ENCODE measurements around the gene STYXL2. TPM values are rescaled to one million over a fixed set of nuclear protein-coding genes. Genes with fewer than 3 reads are reported as not detected.
A peak's percentile ranks its signal among the peaks of the same experiment; 100 is the strongest.

The STYXL2 gene
- total RNA-seq, 2 experiments from 2014 or later = not detected

DNA sequence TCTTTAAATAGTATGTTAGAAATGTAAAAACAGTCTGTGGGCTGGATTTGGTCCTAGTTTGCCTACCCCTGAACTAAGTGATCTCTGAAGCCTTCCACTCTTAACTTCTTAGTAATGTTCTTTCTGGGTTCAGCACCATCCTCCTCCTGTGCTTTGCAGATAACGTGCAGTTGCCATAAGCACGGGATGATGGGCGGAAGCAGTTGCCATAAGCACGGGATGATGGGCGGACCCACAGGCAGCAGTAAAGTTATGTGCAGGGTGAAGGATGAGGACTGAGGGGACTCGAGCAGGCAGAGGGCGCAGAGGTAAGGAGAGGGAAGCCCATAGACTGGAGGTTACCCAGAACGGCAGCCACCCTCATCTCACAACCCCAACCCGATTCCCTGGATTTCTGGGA, 29.3 kb upstream of the STYXL2 start:
- POLR2A ChIA-PET = interaction anchor here (1.4 kb wide), 1 partner anchor 156 kb away, joined by 3 read pairs; the partner anchor contains the start of gene POU2F1
- Mint-ChIP-seq H3K4me1 (peaks cover 2% of the 10 kb centered on the region), H3K4me3 (no peak overlapping the region), H3K27ac (no peak overlapping the region), H3K27me3 (peaks cover 4% of the 10 kb centered on the region), H3K36me3 (ENCODE audit: low read depth) (no peaks in the 10 kb centered on the region), H3K9me3 (no peaks in the 10 kb centered on the region)
- CTCF ChIA-PET = interaction anchor here (1.2 to 17.9 kb wide), 2 partner anchors 57 to 155 kb away, joined by 3 to 722 read pairs; no protein-coding TSS in a partner anchor
- no peak for DNase-seq

DNA sequence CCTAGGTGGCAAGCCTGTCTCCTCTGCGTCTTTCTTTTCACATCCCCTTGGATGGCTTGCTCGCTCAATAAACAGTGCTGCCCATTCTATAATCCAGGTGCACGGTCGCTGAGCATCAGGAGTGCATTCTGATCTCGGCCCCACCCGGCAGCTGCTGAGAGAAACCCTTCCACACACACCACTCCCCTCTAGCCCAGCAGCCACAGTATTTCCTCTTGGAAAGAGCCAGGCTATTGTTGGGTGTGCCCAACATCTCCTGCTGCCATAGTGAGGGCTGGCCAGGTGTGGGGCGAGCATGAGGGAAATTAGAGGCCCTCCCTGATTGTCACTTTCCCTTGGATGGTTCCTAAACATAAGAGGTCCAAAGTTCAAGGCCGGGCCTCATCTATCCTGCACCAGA, 28.4 kb upstream of the STYXL2 start:
- peaks cover 1% of the 10 kb centered on the region for H3K4me1 Mint-ChIP-seq
- H3K4me3 Mint-ChIP-seq = no peak overlapping the region
- no peaks in the 10 kb centered on the region for H3K9me3 Mint-ChIP-seq
- H3K36me3 Mint-ChIP-seq (ENCODE audit: low read depth) = no peaks in the 10 kb centered on the region
- no peak overlapping the region for H3K27ac Mint-ChIP-seq
- ChIA-PET POLR2A (interaction anchor here (1.4 kb wide), 1 partner anchor 155 kb away, joined by 3 read pairs; the partner anchor contains the start of gene POU2F1), CTCF (interaction anchor here (0.6 to 17.9 kb wide), 4 partner anchors 59 to 186 kb away, joined by 7 to 722 read pairs (median 18); partner anchors contain the start of gene POU2F1)
- no peak for DNase-seq
- H3K27me3 Mint-ChIP-seq = peaks cover 4% of the 10 kb centered on the region

DNA sequence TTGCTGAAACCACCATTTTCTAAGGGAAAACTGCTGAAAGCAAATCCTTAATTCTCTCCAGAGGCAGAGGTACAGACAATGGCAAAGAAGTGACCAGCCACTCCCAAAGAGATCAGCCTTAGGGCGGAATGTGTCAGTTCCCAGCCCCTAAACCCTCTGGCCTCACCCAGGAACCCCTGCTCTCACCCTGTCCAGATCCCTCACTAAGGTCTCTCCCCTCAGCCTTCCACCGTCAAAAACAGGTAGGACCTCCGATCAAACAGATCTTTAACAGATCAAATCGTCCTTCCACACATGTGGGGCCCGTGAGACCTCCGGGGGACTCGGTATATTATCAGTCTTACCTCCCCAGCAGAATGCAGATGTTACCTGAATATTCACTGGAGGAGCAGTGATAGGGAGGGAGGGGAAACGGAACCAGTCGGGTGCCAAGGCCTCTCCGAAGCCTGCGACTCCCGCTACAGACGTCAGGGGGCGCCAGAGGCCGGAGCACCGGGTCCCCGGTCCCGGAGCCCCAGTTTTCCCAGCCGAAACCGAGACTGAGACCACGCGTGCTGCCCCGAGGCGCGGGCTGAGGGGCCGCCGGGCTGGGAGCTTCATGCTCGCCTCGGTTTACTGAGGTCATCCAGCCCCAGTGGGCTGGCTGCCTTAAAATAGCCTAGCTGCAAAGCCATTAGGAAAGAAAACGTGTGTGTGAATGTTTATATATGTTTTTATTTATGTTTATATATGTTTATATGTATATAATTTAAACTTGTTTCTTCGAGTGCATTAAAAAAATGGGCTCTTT, 27.3 kb upstream of the STYXL2 start:
- no peak overlapping the region for H3K4me3 Mint-ChIP-seq
- POLR2A ChIA-PET = no interaction called here

DNA sequence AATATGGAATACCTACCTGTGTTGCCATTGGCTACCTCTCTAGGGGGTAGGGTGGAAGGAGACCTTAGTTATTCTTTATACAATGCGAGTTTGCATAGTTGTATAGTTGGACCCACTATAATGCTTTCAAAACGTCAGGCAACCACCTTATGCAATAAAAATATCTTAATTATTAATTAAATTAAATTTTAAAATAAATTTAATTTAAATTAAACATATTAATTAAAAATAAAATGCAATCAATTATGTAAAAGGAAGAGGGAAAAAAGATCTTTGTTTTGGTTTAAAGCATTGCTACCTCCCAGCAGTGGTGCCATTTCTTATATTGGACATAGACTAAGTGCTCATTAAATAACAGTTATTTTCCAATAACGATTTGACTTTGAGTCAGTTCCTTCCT, 26.0 kb upstream of the STYXL2 start:
- no peak for DNase-seq
- Mint-ChIP-seq H3K27me3 (peaks cover 2% of the 10 kb centered on the region), H3K9me3 (no peaks in the 10 kb centered on the region), H3K27ac (no peak overlapping the region), H3K4me1 (peaks cover 1% of the 10 kb centered on the region), H3K36me3 (ENCODE audit: low read depth) (no peaks in the 10 kb centered on the region), H3K4me3 (no peak overlapping the region)
- POLR2A ChIA-PET = no interaction called here
- CTCF ChIA-PET = no interaction called here

More for the DNA sequence above, 27.3 kb upstream of the STYXL2 start:
- peak; percentile 80 for DNase-seq
- Mint-ChIP-seq H3K36me3 (ENCODE audit: low read depth) (no peaks in the 10 kb centered on the region), H3K9me3 (no peaks in the 10 kb centered on the region), H3K27me3 (peaks cover 2% of the 10 kb centered on the region), H3K4me1 (peaks cover 1% of the 10 kb centered on the region), H3K27ac (no peak overlapping the region)
- CTCF ChIA-PET = interaction anchor here (0.6 to 17.9 kb wide), 21 partner anchors 9 to 491 kb away, joined by 3 to 722 read pairs (median 4); partner anchors contain the start of gene POU2F1

DNA sequence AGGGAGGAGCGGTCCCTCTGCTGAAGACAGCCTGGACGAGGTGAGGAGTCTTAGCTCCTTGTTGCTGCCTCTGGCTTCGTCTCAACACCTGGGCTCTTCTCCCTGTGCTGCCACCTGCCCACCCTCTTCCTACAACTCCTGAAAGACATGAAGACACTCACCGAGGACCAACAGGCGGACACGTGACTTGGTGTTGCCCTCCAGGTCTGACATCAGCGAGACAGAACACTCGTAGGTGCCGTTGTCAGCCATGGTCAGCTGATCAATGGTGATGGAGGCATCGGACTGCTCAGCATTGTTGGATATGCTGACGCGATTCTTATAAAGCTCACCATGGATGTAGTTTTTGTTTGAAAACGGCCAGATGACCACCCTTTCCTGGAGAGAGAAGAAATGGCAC, 25.1 kb upstream of the STYXL2 start:
- no peak for DNase-seq
- Mint-ChIP-seq H3K27ac (no peak overlapping the region), H3K4me1 (peaks cover 1% of the 10 kb centered on the region), H3K36me3 (ENCODE audit: low read depth) (no peaks in the 10 kb centered on the region), H3K27me3 (peaks cover 2% of the 10 kb centered on the region), H3K4me3 (no peak overlapping the region), H3K9me3 (no peaks in the 10 kb centered on the region)
- ChIA-PET POLR2A (no interaction called here), CTCF (interaction anchor here (0.9 to 1.4 kb wide), 5 partner anchors 11 to 488 kb away, joined by 3 to 5 read pairs (median 3); no protein-coding TSS in a partner anchor)

DNA sequence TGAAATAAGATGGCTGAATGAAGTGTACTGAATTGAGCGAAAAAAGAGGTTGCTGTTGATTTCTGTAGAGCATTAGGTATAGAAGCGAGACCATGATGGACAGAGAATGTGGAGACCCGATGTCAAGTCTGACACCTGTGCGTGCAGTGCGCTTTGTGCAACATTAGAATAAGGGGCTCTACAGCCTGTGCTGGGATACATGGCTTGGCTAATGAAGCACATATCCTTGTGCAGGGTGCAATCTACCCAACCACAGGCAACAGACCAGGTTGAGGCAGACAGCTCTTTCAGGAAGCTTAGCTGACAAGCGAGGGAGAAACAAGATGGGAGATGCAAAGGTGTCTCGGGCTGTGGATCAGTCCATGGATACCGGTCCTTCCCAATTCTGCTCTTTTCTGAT, 22.6 kb upstream of the STYXL2 start:
- ChIA-PET POLR2A (no interaction called here), CTCF (interaction anchor here (1.2 kb wide), 1 partner anchor 12 kb away, joined by 5 read pairs; no protein-coding TSS in a partner anchor)
- DNase-seq = no peak
- Mint-ChIP-seq H3K27ac (no peak overlapping the region), H3K4me3 (no peak overlapping the region), H3K36me3 (ENCODE audit: low read depth) (no peaks in the 10 kb centered on the region), H3K4me1 (peaks cover 14% of the 10 kb centered on the region), H3K27me3 (no peaks in the 10 kb centered on the region), H3K9me3 (no peaks in the 10 kb centered on the region)

DNA sequence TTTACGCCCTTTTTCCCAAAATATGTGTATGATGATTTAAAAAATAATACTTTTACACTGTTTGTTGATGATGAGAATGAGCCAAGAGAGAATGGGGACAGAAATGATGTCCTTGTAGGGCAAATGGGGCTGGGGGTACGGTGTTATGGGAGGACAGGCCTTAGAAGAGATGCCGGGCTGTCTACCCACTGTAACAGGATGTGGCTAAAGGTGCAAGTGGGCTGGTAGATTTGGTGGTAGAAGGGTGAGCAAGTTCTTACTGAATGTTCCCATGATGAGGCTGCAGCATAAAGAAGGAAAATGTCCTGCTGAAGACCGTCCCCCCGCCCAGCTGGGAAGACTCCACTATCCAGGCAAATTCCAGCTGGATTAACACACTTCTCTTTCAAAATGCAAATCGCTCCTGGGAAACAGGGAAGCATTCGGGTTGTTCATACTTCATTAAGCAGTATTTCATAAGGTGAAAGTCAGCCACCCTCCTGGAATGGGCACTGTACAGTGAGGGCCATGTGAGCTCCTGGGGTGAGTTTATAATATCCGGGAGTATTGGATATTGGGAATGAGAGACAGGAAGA, 17.7 kb upstream of the STYXL2 start:
- POLR2A ChIA-PET = no interaction called here
- Mint-ChIP-seq H3K36me3 (ENCODE audit: low read depth) (no peaks in the 10 kb centered on the region), H3K27ac (no peak overlapping the region)

DNA sequence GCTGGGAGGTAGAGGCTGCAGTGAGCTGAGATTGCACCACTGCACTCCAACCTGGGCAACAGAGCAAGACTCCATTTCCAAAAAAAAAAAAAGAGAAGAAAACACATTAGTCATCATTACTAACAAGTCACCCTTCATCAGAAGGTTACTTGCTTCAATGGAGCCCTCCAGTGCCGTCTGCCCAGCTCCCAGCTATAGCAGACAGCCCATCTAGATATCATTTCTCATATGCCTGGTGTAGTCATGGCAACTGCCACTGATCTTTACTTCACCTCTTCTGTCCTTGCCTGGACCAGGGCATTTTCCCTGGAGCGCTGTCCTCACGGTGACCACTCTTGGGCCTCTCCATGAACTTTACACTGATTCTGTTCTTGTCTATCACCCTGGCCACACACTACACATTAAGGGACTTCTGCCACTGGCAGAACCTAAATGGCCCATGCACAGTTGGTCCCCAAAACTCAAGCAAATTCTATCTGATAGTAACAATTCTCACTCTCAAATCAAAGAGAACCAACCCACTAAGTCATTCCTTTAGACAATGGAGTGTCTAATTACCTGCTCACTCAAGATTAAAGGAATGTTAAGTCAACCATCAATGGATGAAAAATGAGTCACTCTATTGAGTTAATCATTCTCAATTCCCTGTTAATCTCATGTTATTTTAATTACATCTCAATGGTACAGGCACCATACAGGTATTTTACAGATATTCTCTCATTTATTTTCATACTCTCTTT, 16.6 kb upstream of the STYXL2 start:
- Mint-ChIP-seq H3K27ac (no peak overlapping the region), H3K27me3 (peaks cover 11% of the 10 kb centered on the region), H3K36me3 (ENCODE audit: low read depth) (no peaks in the 10 kb centered on the region), H3K4me1 (peaks cover 20% of the 10 kb centered on the region), H3K4me3 (no peak overlapping the region), H3K9me3 (no peaks in the 10 kb centered on the region)
- ChIA-PET CTCF (no interaction called here), POLR2A (no interaction called here)
- no peak for DNase-seq

More for the DNA sequence above, 17.7 kb upstream of the STYXL2 start:
- Mint-ChIP-seq H3K9me3 (no peaks in the 10 kb centered on the region), H3K4me1 (peaks cover 20% of the 10 kb centered on the region), H3K27me3 (peaks cover 11% of the 10 kb centered on the region), H3K4me3 (no peak overlapping the region)
- DNase-seq = no peak
- CTCF ChIA-PET = interaction anchor here (0.7 kb wide), 1 partner anchor 9 kb away, joined by 3 read pairs; no protein-coding TSS in a partner anchor

DNA sequence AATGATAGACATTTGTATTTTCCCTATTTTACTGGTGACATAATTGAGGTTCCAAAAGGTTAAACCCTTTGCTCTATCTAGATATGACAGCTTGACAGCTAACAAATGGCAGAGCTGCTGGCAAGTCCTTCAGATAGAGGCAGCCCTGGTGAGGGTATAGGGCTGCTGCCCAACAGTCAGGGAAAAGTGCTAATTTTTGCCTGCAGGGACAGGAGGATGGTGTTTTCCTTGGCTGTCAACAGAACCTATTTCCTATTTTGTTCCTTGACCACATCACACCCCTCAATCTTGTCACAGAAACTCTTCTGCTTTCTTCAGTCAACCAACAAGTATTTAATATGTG, 16.0 kb upstream of the STYXL2 start:
- POLR2A ChIA-PET = no interaction called here
- no peak overlapping the region for H3K4me3 Mint-ChIP-seq
- H3K9me3 Mint-ChIP-seq = no peaks in the 10 kb centered on the region
- H3K27me3 Mint-ChIP-seq = peaks cover 11% of the 10 kb centered on the region
- DNase-seq = no peak
- no peak overlapping the region for H3K27ac Mint-ChIP-seq
- CTCF ChIA-PET = no interaction called here
- H3K4me1 Mint-ChIP-seq = peaks cover 20% of the 10 kb centered on the region
- no peaks in the 10 kb centered on the region for H3K36me3 Mint-ChIP-seq (ENCODE audit: low read depth)

DNA sequence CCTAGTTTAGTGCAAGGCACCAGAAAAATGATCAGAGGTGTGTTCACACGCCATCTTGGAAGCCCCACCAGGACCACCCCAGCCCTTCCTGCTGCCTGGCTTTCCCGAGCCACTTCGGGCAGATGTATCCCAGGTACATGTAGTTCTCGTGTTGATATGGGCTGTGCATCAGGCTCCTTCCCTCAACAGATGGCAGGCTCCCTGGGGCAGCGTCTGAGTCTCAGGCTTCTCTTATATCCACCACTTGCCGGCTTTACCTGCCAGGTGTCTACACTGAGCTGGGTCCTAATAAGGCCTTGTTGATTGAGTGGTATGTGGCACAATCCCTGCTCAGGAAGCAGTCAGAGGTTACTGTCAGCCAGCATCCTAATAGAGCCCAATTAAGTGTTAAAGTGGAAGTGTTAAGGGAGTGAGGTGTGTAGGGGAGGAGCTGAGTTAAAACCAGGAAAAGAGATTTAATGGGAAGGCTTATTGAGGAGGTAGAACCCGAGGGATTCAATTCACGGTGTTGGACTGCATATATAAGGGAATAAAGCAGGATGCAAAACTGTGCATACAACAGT, 12.2 kb upstream of the STYXL2 start:
- Mint-ChIP-seq H3K36me3 (ENCODE audit: low read depth) (no peaks in the 10 kb centered on the region), H3K27ac (no peak overlapping the region), H3K4me1 (peaks cover 3% of the 10 kb centered on the region), H3K27me3 (peaks cover 11% of the 10 kb centered on the region), H3K9me3 (no peaks in the 10 kb centered on the region), H3K4me3 (no peak overlapping the region)
- DNase-seq = no peak
- ChIA-PET POLR2A (no interaction called here), CTCF (no interaction called here)

DNA sequence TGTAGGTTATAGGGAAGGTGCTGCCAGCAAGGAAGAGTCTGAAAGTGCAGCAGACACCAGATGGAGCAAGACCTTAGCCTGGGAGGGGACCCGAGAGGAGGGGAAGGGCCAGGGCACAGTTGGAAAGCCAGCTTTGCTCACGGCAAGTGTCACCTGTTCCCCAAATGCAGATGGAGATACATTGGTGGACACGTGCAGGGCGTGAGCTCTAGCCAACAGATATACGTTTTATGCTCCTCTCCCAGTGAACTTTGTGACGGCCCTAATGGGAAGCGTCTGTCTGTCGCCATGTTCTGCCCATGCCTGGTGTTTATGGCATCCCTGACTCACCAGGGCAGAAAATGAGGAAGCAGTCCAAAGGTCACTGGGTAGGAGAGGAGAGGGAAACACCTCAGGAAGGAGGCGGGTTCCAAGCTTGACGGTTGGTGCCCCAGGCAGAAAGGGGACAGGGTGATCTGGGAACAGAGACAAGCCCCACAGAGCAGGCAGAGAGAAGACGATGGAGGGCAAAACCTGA, 11.3 kb upstream of the STYXL2 start:
- Mint-ChIP-seq H3K27me3 (peaks cover 9% of the 10 kb centered on the region), H3K27ac (no peak overlapping the region), H3K4me3 (no peak overlapping the region), H3K36me3 (ENCODE audit: low read depth) (no peaks in the 10 kb centered on the region), H3K4me1 (no peaks in the 10 kb centered on the region), H3K9me3 (no peaks in the 10 kb centered on the region)
- ChIA-PET POLR2A (no interaction called here), CTCF (interaction anchor here (0.8 to 1.8 kb wide), 2 partner anchors 15 to 24 kb away, joined by 3 to 4 read pairs; no protein-coding TSS in a partner anchor)
- DNase-seq = no peak

DNA sequence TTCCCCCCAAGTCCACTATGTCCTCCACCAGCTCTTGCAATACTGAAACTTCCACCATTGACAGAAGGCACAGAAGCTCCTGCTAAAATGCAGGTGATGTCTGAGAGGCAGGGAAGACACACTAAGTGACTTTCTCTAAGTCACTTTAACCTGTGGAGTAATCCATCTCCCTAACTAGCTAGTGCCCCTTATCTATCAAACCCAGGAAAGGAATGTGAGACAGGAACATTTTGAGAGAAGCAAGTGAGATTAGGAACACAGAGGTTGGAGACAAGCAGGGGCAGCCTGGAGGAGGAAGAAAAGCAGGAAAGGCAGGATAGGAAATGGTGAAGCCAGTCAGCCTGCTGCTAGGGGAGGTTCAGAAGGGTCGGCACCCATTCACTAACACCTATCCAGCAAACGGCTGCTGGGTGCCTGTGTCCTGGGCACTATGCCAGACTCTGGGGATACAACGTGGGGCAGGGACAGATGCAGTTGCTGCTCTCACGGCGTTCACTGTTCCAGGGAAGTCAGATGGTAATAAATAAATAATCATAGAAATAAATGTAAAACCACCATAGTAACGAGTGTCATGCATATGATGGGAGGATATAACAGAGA, 10.7 kb upstream of the STYXL2 start:
- Mint-ChIP-seq H3K4me3 (no peak overlapping the region), H3K36me3 (ENCODE audit: low read depth) (no peaks in the 10 kb centered on the region)
- CTCF ChIA-PET = interaction anchor here (0.8 to 1.8 kb wide), 2 partner anchors 16 to 24 kb away, joined by 3 to 4 read pairs; no protein-coding TSS in a partner anchor

More for the DNA sequence above, 10.7 kb upstream of the STYXL2 start:
- Mint-ChIP-seq H3K9me3 (no peaks in the 10 kb centered on the region), H3K27me3 (peaks cover 9% of the 10 kb centered on the region), H3K27ac (no peak overlapping the region), H3K4me1 (no peaks in the 10 kb centered on the region)
- POLR2A ChIA-PET = no interaction called here
- DNase-seq = no peak
